OCI-LY7 (cell line): ENCODE measurements around the gene FAM111A. TPM values are rescaled to one million over a fixed set of nuclear protein-coding genes. Genes with fewer than 3 reads are reported as not detected.

Experiments
- BruUV-seq: library from RNA; stranded (reverse); fragments of 400-500 nt; replicated peaks from 2 replicates; lab custom pipeline; 2021; lab: Mats Ljungman, UMichigan
- CTCF ChIA-PET: fragments of 300-600 bp; sonication (Branson Sonifier 250); formaldehyde crosslinking; loops from one replicate; lab custom pipeline; 2022; ENCODE audit warnings: antibody characterized with exemption; ENCODE audit not compliant: unreplicated experiment; lab: Charles Lee
- POLR2A ChIA-PET: fragments of 300-600 bp; sonication (Branson Sonifier 250); formaldehyde crosslinking; loops from one replicate; lab custom pipeline; 2022; ENCODE audit warnings: antibody characterized with exemption; lab: Charles Lee
- DNase-seq: peaks from one replicate; pipeline ENCODE4 v3.0.0-alpha.2; 2015; ENCODE audit warnings: low spot score
- H2AFZ ChIP-seq: fragments of 200-600 bp; sonication (generic), shearing (Covaris generic); 2 replicates; pipeline ENCODE4 v1.6.1; 2014; ENCODE audit warnings: mild to moderate bottlenecking, antibody characterized with exemption, low read length, moderate library complexity
- H3K27ac ChIP-seq: fragments of 200-600 bp; sonication (generic); 2 replicates; pipeline ENCODE4 v1.5.1; 2014; ENCODE audit warnings: mixed run types, low read depth, mild to moderate bottlenecking, moderate library complexity, low read length, inconsistent platforms; ENCODE audit not compliant: poor library complexity, severe bottlenecking
- H3K36me3 ChIP-seq: fragments of 200-600 bp; sonication (generic); 2 replicates; pipeline ENCODE4 v1.6.1; 2014; ENCODE audit warnings: mild to moderate bottlenecking, antibody characterized with exemption, low read length, moderate library complexity, mixed read lengths; ENCODE audit not compliant: insufficient read depth
- H3K4me1 ChIP-seq: fragments of 200-600 bp; sonication (generic); 2 replicates; pipeline ENCODE4 v1.5.1; 2014; ENCODE audit warnings: mild to moderate bottlenecking, low read length; ENCODE audit not compliant: insufficient read depth, poor library complexity, severe bottlenecking
- H3K4me2 ChIP-seq: fragments of 200-600 bp; sonication (generic); 2 replicates; pipeline ENCODE4 v1.6.1; 2014; ENCODE audit warnings: mild to moderate bottlenecking, low read length
- H3K4me3 ChIP-seq: fragments of 200-600 bp; sonication (generic); 2 replicates; pipeline ENCODE4 v1.5.1; 2014; ENCODE audit warnings: mild to moderate bottlenecking, low read depth, low read length; ENCODE audit not compliant: poor library complexity, severe bottlenecking
- H3K79me2 ChIP-seq: fragments of 200-600 bp; sonication (generic); 2 replicates; pipeline ENCODE4 v1.6.1; 2016; ENCODE audit warnings: low read depth, mild to moderate bottlenecking, low read length, moderate library complexity, mixed read lengths; ENCODE audit not compliant: insufficient read depth
- H3K9me2 ChIP-seq: fragments of 200-600 bp; sonication (generic); 2 replicates; pipeline ENCODE4 v1.6.1; 2016; ENCODE audit warnings: mild to moderate bottlenecking, low read length, mixed read lengths; ENCODE audit not compliant: insufficient read depth
- H3K9me3 ChIP-seq: fragments of 200-600 bp; sonication (generic); 2 replicates; pipeline ENCODE4 v1.6.1; 2014; ENCODE audit warnings: mild to moderate bottlenecking, mixed run types, low read length, mixed read lengths
- H4K20me1 ChIP-seq: fragments of 200-600 bp; sonication (generic); 2 replicates; pipeline ENCODE4 v1.6.1; 2014; ENCODE audit warnings: mild to moderate bottlenecking, antibody characterized with exemption, low read length, moderate library complexity, mixed read lengths; ENCODE audit not compliant: insufficient read depth
- EZH2phosphoT487 ChIP-seq: fragments of 200-600 bp; sonication (generic); IDR thresholded peaks from 2 replicates; pipeline ENCODE4 v1.6.1; 2018; ENCODE audit warnings: low read depth, borderline replicate concordance, mild to moderate bottlenecking, mixed run types, antibody characterized with exemption, low read length, moderate library complexity, mixed read lengths
- intact Hi-C: fragments of 100-400 bp; cut with micrococcal nuclease; formaldehyde crosslinking; loops from one replicate; pipeline ENCODE4 v1.10.0; 2022; ENCODE audit not compliant: unreplicated experiment
- total RNA-seq, 2 experiments: library from RNA; depleted of rRNA in 1 of 2; stranded (reverse); fragments of >200 nt in 1 of 2; shearing (Covaris generic) in 1 of 2; gene quantifications; 2 replicates each; pipeline ENCODE4 v1.2.3, GENCODE V29; 2014 to 2022
- TF ChIP-seq, protein P1 (sequence below): fragments of 200-600 bp; sonication (generic); conservative IDR thresholded peaks from 2 replicates; pipeline ENCODE4 v1.5.1; 2014; ENCODE audit warnings: mild to moderate bottlenecking, antibody characterized with exemption, low read length, moderate library complexity, mixed read lengths

The FAM111A gene
- total RNA-seq, 2 experiments from 2014 or later, result 83.9 to 93.7 TPM

GRCh38 chr11:59200423-59200746 is 57.7 kb downstream of the FAM111A start:
- H3K4me1 ChIP-seq, result peaks cover 5% of the 10 kb centered on the region
- POLR2A ChIA-PET, result interaction anchor here (0.6 kb wide), 1 partner anchor 1209 kb away, joined by 4 read pairs; no protein-coding TSS in a partner anchor

GRCh38 chr11:59201353-59201752 is 58.7 kb downstream of the FAM111A start:
- Histone ChIP-seq H3K4me2 (no peak overlapping the region), H3K4me3 (no peak overlapping the region), H3K4me1 (peaks cover 1% of the 10 kb centered on the region), H3K27ac (no peak overlapping the region), H3K9me2 (no peaks in the 10 kb centered on the region), H2AFZ (no peak overlapping the region), H3K36me3 (no peaks in the 10 kb centered on the region), H3K9me3 (no peaks in the 10 kb centered on the region), H3K79me2 (no peaks in the 10 kb centered on the region), H4K20me1 (no peaks in the 10 kb centered on the region)
- no peak for TF ChIP-seq EZH2phosphoT487
- TF ChIP-seq, protein P1, sequence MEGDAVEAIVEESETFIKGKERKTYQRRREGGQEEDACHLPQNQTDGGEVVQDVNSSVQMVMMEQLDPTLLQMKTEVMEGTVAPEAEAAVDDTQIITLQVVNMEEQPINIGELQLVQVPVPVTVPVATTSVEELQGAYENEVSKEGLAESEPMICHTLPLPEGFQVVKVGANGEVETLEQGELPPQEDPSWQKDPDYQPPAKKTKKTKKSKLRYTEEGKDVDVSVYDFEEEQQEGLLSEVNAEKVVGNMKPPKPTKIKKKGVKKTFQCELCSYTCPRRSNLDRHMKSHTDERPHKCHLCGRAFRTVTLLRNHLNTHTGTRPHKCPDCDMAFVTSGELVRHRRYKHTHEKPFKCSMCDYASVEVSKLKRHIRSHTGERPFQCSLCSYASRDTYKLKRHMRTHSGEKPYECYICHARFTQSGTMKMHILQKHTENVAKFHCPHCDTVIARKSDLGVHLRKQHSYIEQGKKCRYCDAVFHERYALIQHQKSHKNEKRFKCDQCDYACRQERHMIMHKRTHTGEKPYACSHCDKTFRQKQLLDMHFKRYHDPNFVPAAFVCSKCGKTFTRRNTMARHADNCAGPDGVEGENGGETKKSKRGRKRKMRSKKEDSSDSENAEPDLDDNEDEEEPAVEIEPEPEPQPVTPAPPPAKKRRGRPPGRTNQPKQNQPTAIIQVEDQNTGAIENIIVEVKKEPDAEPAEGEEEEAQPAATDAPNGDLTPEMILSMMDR, result peak; percentile 69
- intact Hi-C loops, result no loop called here
- peak; percentile 20 for DNase-seq
- CTCF ChIA-PET, result interaction anchor here (0.9 to 1.2 kb wide), 2 partner anchors 11 to 30 kb away, joined by 3 read pairs; partner anchors contain the start of genes DTX4 and MPEG1
- POLR2A ChIA-PET, result no interaction called here
- BruUV-seq, result no TSS peak

More at GRCh38 chr11:59200423-59200746, 57.7 kb downstream of the FAM111A start:
- H4K20me1 ChIP-seq, result no peaks in the 10 kb centered on the region
- H3K9me2 ChIP-seq, result no peaks in the 10 kb centered on the region
- intact Hi-C loops, result no loop called here
- CTCF ChIA-PET, result no interaction called here
- H3K4me3 ChIP-seq, result no peak overlapping the region
- H2AFZ ChIP-seq, result no peak overlapping the region
- BruUV-seq, result no TSS peak
- H3K79me2 ChIP-seq, result no peaks in the 10 kb centered on the region
- DNase-seq, result no peak
- H3K27ac ChIP-seq, result no peak overlapping the region
- H3K36me3 ChIP-seq, result no peaks in the 10 kb centered on the region
- H3K4me2 ChIP-seq, result no peak overlapping the region
- TF ChIP-seq, protein P1, result no peak
- TF ChIP-seq EZH2phosphoT487, result no peak
- H3K9me3 ChIP-seq, result no peaks in the 10 kb centered on the region

Other genes starting within 250 kb of the FAM111A start
- gene GLYATL1, start 203.4 kb upstream of the FAM111A start, total RNA-seq (2014; rRNA removed; shearing (Covaris generic)), result not detected in 2 replicates
- gene GLYATL1, start 203.4 kb upstream of the FAM111A start, total RNA-seq (2022), result not detected in 2 replicates
- 0.59 TPM in 1 of 2 replicates, not detected in the other for gene GLYATL1B, start 56.5 kb upstream of the FAM111A start, total RNA-seq (2014; rRNA removed; shearing (Covaris generic))
- gene GLYATL1B, start 56.5 kb upstream of the FAM111A start, total RNA-seq (2022), result not detected in 2 replicates
- gene FAM111B, start 35.6 kb upstream of the FAM111A start, total RNA-seq (2014; rRNA removed; shearing (Covaris generic)), result 30.3 and 37.6 TPM in 2 replicates
- gene FAM111B, start 35.6 kb upstream of the FAM111A start, total RNA-seq (2022), result 38.1 and 39.8 TPM in 2 replicates
- gene DTX4, start 29.3 kb downstream of the FAM111A start, total RNA-seq (2014; rRNA removed; shearing (Covaris generic)), result 0.70 and 1.4 TPM in 2 replicates
- 9.4 and 9.9 TPM in 2 replicates for gene DTX4, start 29.3 kb downstream of the FAM111A start, total RNA-seq (2022)
- 0.06 TPM in 1 of 2 replicates, not detected in the other for gene MPEG1, start 70.1 kb downstream of the FAM111A start, total RNA-seq (2014; rRNA removed; shearing (Covaris generic))
- gene MPEG1, start 70.1 kb downstream of the FAM111A start, total RNA-seq (2022), result 12.4 and 13.5 TPM in 2 replicates
- not detected in 2 replicates for gene OR5AN1, start 216.0 kb downstream of the FAM111A start, total RNA-seq (2014; rRNA removed; shearing (Covaris generic))
- not detected in 2 replicates for gene OR5AN1, start 216.0 kb downstream of the FAM111A start, total RNA-seq (2022)